WTC11 (cell line): Measurements from ENCODE around the gene CACNA1E. TPM values are rescaled to one million over a fixed set of nuclear protein-coding genes. Genes with fewer than 3 reads are reported as not detected.

Experiments
- ATAC-seq: fragments of 200-7000 bp; cut with Tn5 transposase; 2 replicates; pipeline ENCODE4 v1.10.0; 2021; ENCODE audit warnings: mild to moderate bottlenecking, moderate library complexity
- CTCF ChIA-PET: fragments of 300-600 bp; sonication (Branson Sonifier 250); formaldehyde crosslinking; loops from one replicate; lab custom pipeline; 2021; ENCODE audit warnings: antibody characterized with exemption; lab: Charles Lee
- POLR2A ChIA-PET: fragments of 350-600 bp; sonication (Branson Sonifier 250); formaldehyde crosslinking; loops from one replicate; lab custom pipeline; 2021; ENCODE audit warnings: antibody characterized with exemption; lab: Charles Lee
- DNase-seq: peaks from one replicate; pipeline ENCODE4 v3.0.0; 2021; ENCODE audit warnings: low spot score
- H3K27ac Mint-ChIP-seq: 2 replicates; pipeline ENCODE4 v1.8.0; 2021; ENCODE audit warnings: mixed read lengths
- H3K27me3 Mint-ChIP-seq: 2 replicates; pipeline ENCODE4 v1.8.0; 2021; ENCODE audit warnings: low read depth, mild to moderate bottlenecking, moderate library complexity, mixed read lengths
- H3K36me3 Mint-ChIP-seq: 2 replicates; pipeline ENCODE4 v1.8.0; 2021; ENCODE audit warnings: mixed read lengths
- H3K4me1 Mint-ChIP-seq: 2 replicates; pipeline ENCODE4 v1.8.0; 2022; ENCODE audit warnings: mixed read lengths
- H3K4me3 Mint-ChIP-seq: 2 replicates; pipeline ENCODE4 v1.8.0; 2021; ENCODE audit warnings: mild to moderate bottlenecking, moderate library complexity, mixed read lengths
- H3K9me3 Mint-ChIP-seq: 2 replicates; pipeline ENCODE4 v1.8.0; 2021; ENCODE audit warnings: mixed read lengths
- CBFB ChIP-seq: sonication (generic); formaldehyde crosslinking; IDR thresholded peaks from 2 replicates; pipeline ENCODE4 v1.8.1; 2022; ENCODE audit warnings: mild to moderate bottlenecking, low read depth, missing genetic modification reagents
- CREM ChIP-seq: sonication (generic); formaldehyde crosslinking; IDR thresholded peaks from 2 replicates; pipeline ENCODE4 v1.8.1; 2022; ENCODE audit warnings: mild to moderate bottlenecking, missing genetic modification reagents, moderate library complexity
- ESRRA ChIP-seq: sonication (generic); formaldehyde crosslinking; IDR thresholded peaks from 2 replicates; pipeline ENCODE4 v1.8.1; 2022; ENCODE audit warnings: mild to moderate bottlenecking, missing genetic modification reagents, borderline replicate concordance
- FOXK1 ChIP-seq: sonication (generic); formaldehyde crosslinking; IDR thresholded peaks from 2 replicates; pipeline ENCODE4 v1.8.0; 2022; ENCODE audit warnings: mild to moderate bottlenecking, moderate library complexity, missing genetic modification reagents
- JAZF1 ChIP-seq: fragments of 250-450 bp; sonication (Bioruptor Pico); IDR thresholded peaks from 2 replicates; pipeline ENCODE4 v1.9.0; 2021; ENCODE audit warnings: moderate library complexity, mild to moderate bottlenecking, inconsistent platforms
- NFYB ChIP-seq: sonication (generic); formaldehyde crosslinking; conservative IDR thresholded peaks from 2 replicates; pipeline ENCODE4 v1.8.0; 2022; ENCODE audit warnings: low read depth, missing genetic modification reagents
- OVOL2 ChIP-seq: fragments of 250-450 bp; sonication (Bioruptor Pico); IDR thresholded peaks from 2 replicates; pipeline ENCODE4 v1.9.0; 2021; ENCODE audit warnings: mild to moderate bottlenecking, borderline replicate concordance
- PRRX2 ChIP-seq: fragments of 250-450 bp; sonication (Bioruptor Pico); IDR thresholded peaks from 2 replicates; pipeline ENCODE4 v1.8.0; 2021; ENCODE audit warnings: mild to moderate bottlenecking
- SMAD4 ChIP-seq: sonication (generic); formaldehyde crosslinking; IDR thresholded peaks from 2 replicates; pipeline ENCODE4 v1.8.0; 2022; ENCODE audit warnings: mild to moderate bottlenecking, missing genetic modification reagents
- TEAD1 ChIP-seq: sonication (generic); formaldehyde crosslinking; IDR thresholded peaks from 2 replicates; pipeline ENCODE4 v1.8.0; 2022; ENCODE audit warnings: mild to moderate bottlenecking, missing genetic modification reagents
- ZBTB21 ChIP-seq: sonication (generic); formaldehyde crosslinking; IDR thresholded peaks from 2 replicates; pipeline ENCODE4 v1.8.1; 2023; ENCODE audit warnings: mild to moderate bottlenecking, missing genetic modification reagents, borderline replicate concordance
- ZNF416 ChIP-seq: fragments of 250-450 bp; sonication (Bioruptor Pico); IDR thresholded peaks from 2 replicates; pipeline ENCODE4 v1.9.0; 2021; ENCODE audit warnings: mild to moderate bottlenecking, inconsistent platforms
- total RNA-seq: library from RNA; stranded (reverse); gene quantifications from 3 replicates; pipeline ENCODE4 v1.2.3, GENCODE V29; 2021
- TF ChIP-seq, protein P1 (sequence below): sonication (generic); formaldehyde crosslinking; IDR thresholded peaks from 2 replicates; pipeline ENCODE4 v1.8.1; 2022; ENCODE audit warnings: low read depth, mild to moderate bottlenecking, moderate library complexity, missing genetic modification reagents, borderline replicate concordance
- TF ChIP-seq, protein P2 (sequence below): fragments of 250-450 bp; sonication (Bioruptor Pico); conservative IDR thresholded peaks from 2 replicates; pipeline ENCODE4 v1.9.0; 2021; ENCODE audit warnings: mild to moderate bottlenecking
- TF ChIP-seq, protein P3 (sequence below): sonication (generic); formaldehyde crosslinking; IDR thresholded peaks from 2 replicates; pipeline ENCODE4 v1.8.1; 2023; ENCODE audit warnings: mild to moderate bottlenecking, missing genetic modification reagents
- TF ChIP-seq, protein P4 (sequence below): fragments of 250-450 bp; sonication (Bioruptor Pico); IDR thresholded peaks from 2 replicates; pipeline ENCODE4 v1.9.0; 2021; ENCODE audit warnings: mild to moderate bottlenecking
- TF ChIP-seq, protein P5 (sequence below): sonication (generic); formaldehyde crosslinking; IDR thresholded peaks from 2 replicates; pipeline ENCODE4 v1.8.0; 2023; ENCODE audit warnings: mild to moderate bottlenecking, missing genetic modification reagents

The CACNA1E gene
- total RNA-seq, 1 experiment from 2014 or later: 0.63 TPM

DNA sequence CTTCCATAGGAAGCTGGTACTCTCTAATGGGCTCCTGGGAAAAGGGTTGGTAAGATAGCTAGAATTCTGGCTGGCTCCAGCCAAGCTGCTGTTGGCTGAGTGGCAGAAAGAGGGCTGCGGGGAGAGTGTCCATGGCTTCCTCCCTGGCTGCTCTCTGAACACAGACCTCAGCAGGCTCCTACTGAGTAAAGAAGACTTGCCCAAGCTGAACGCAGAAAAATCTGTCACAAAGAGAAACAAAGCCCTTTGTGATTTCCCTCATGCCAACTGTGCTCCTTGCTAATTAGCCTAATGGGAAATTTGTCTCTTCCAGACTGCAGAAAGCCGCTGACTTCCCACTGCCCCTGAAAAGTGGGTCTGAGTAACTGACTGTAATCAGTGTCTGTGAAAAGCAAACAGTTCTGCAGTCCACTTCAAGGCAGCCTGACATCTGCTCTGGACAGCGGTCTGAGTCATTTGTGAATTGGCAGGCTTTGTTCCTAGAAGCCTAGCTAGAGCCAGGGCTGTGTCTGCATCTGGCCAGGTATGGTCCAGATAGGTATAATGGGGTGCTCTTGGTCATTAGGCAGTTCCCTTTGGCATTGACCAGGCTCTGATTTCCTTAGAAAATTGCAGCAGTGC, 295.4 kb downstream of the CACNA1E start:
- no peaks in the 10 kb centered on the region; the same call in 1 of the 2 replicates for H3K27me3 Mint-ChIP-seq

DNA sequence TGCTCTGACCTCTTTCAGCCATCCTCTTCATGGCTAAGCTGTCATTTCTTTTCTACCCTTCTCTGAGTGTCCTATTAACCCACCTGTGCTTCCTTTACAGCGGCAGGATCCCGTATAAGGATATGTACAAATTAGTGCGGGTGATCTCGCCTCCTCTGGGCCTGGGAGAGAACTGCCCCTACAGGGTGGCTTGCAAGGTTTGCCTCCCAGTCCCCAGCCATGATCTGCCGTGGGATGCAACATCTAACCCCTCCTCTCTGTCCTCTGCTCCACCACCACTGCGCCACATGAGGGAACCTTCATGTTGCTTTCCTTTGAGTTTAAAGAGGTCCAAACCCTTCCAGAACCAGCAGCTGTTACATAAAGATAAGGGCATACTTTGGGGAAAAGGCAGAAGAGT, 296.0 kb downstream of the CACNA1E start:
- ChIA-PET CTCF (interaction anchor here (1.1 kb wide), 1 partner anchor 157 kb away, joined by 3 read pairs; no protein-coding TSS in a partner anchor), POLR2A (no interaction called here)
- no peak overlapping the region for H3K4me3 Mint-ChIP-seq
- H3K9me3 Mint-ChIP-seq: peaks cover 8% of the 10 kb centered on the region
- no peaks in the 10 kb centered on the region; the same call in 1 of the 2 replicates for H3K27me3 Mint-ChIP-seq
- ATAC-seq (peak; percentile 54), DNase-seq (no peak)
- no peaks in the 10 kb centered on the region for H3K36me3 Mint-ChIP-seq
- peaks cover 16% of the 10 kb centered on the region for H3K4me1 Mint-ChIP-seq
- H3K27ac Mint-ChIP-seq: 0 out of 2 replicates have a peak overlapping the region, but pooled peaks have one; percentile 29
- TF ChIP-seq CBFB (CRISPR knock-in tag) (no peak), JAZF1 (CRISPR knock-in tag) (no peak), CREM (CRISPR knock-in tag) (no peak), TEAD1 (CRISPR knock-in tag) (no peak), PRRX2 (no peak), NFYB (CRISPR knock-in tag) (no peak)
- TF ChIP-seq, protein P1, sequence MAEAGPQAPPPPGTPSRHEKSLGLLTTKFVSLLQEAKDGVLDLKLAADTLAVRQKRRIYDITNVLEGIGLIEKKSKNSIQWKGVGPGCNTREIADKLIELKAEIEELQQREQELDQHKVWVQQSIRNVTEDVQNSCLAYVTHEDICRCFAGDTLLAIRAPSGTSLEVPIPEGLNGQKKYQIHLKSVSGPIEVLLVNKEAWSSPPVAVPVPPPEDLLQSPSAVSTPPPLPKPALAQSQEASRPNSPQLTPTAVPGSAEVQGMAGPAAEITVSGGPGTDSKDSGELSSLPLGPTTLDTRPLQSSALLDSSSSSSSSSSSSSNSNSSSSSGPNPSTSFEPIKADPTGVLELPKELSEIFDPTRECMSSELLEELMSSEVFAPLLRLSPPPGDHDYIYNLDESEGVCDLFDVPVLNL (CRISPR knock-in tag): no peak
- TF ChIP-seq, protein P2, sequence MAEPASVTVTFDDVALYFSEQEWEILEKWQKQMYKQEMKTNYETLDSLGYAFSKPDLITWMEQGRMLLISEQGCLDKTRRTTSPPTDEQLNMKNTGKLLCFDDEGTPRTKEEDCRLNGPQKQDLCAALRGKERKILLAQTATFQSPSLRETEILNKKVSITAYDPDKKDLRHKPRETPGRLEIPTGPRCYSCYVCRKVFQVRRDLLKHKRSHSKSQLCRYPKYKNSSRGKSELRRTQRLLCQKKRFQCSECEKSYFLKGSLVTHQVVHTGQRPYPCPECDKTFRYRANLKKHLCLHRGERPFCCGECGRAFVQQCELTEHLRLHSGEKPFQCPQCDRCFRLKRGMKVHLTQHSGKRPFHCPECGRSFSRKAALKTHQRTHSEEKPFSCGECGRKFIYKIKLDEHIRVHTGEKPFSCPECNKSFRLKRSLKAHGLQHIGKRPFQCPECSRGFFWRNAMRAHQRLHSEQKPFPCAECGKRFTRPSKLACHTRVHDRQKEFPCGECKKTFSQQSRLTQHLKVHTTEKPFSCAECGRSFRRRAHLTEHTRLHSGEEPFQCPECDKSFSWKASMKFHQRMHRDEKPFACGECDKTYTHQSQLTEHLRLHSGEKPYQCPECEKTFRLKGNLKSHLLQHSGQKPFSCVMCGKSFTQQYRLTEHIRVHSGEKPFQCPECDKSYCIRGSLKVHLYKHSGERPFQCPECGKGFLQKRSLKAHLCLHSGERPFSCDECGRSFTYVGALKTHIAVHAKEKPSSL (CRISPR knock-in tag): no peak
- TF ChIP-seq, protein P3, sequence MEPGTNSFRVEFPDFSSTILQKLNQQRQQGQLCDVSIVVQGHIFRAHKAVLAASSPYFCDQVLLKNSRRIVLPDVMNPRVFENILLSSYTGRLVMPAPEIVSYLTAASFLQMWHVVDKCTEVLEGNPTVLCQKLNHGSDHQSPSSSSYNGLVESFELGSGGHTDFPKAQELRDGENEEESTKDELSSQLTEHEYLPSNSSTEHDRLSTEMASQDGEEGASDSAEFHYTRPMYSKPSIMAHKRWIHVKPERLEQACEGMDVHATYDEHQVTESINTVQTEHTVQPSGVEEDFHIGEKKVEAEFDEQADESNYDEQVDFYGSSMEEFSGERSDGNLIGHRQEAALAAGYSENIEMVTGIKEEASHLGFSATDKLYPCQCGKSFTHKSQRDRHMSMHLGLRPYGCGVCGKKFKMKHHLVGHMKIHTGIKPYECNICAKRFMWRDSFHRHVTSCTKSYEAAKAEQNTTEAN (CRISPR knock-in tag): no peak
- TF ChIP-seq, all 79 proteins: peak for 0

More for the DNA sequence above, 295.4 kb downstream of the CACNA1E start:
- CTCF ChIA-PET: interaction anchor here (0.7 to 1.1 kb wide), 2 partner anchors 158 to 333 kb away, joined by 3 read pairs; no protein-coding TSS in a partner anchor
- POLR2A ChIA-PET: no interaction called here
- DNase-seq (no peak), ATAC-seq (no peak)
- TF ChIP-seq, protein P4, sequence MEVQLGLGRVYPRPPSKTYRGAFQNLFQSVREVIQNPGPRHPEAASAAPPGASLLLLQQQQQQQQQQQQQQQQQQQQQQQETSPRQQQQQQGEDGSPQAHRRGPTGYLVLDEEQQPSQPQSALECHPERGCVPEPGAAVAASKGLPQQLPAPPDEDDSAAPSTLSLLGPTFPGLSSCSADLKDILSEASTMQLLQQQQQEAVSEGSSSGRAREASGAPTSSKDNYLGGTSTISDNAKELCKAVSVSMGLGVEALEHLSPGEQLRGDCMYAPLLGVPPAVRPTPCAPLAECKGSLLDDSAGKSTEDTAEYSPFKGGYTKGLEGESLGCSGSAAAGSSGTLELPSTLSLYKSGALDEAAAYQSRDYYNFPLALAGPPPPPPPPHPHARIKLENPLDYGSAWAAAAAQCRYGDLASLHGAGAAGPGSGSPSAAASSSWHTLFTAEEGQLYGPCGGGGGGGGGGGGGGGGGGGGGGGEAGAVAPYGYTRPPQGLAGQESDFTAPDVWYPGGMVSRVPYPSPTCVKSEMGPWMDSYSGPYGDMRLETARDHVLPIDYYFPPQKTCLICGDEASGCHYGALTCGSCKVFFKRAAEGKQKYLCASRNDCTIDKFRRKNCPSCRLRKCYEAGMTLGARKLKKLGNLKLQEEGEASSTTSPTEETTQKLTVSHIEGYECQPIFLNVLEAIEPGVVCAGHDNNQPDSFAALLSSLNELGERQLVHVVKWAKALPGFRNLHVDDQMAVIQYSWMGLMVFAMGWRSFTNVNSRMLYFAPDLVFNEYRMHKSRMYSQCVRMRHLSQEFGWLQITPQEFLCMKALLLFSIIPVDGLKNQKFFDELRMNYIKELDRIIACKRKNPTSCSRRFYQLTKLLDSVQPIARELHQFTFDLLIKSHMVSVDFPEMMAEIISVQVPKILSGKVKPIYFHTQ (CRISPR knock-in tag): no peak
- H3K9me3 Mint-ChIP-seq: peaks cover 8% of the 10 kb centered on the region
- H3K4me3 Mint-ChIP-seq: no peak overlapping the region
- H3K36me3 Mint-ChIP-seq: no peaks in the 10 kb centered on the region
- no peak overlapping the region for H3K27ac Mint-ChIP-seq
- H3K4me1 Mint-ChIP-seq: peaks cover 10% of the 10 kb centered on the region

DNA sequence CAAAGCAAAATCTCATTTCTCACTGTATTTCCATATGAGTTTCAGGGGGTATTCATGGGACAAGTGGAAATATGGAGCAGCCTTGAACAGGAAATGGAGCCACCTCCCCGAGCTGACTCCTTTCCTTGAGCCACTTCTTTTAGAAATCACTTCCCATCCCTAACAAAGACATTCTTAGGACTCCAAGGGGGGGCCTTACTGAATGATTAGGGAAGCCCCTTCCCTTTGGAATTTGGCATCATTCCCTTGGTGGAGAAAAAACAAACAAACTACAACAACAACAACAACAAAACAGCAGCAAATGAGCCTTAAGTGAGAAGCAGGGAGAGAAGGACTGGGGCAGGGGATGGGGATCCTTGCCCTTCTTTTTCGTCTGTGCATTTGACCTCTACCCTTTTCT, 299.9 kb downstream of the CACNA1E start:
- Mint-ChIP-seq H3K9me3 (peaks cover 15% of the 10 kb centered on the region), H3K27me3 (no peaks in the 10 kb centered on the region; the same call in 1 of the 2 replicates), H3K27ac (peak overlapping the region; percentile 57; the same call in 1 of the 2 replicates), H3K4me3 (no peak overlapping the region), H3K36me3 (no peaks in the 10 kb centered on the region), H3K4me1 (peaks cover 20% of the 10 kb centered on the region)
- POLR2A ChIA-PET: no interaction called here
- peak; percentile 59 for ATAC-seq
- CTCF ChIA-PET: interaction anchor here (1.0 to 1.2 kb wide), 2 partner anchors 136 to 154 kb away, joined by 4 to 5 read pairs; no protein-coding TSS in a partner anchor
- no peak for DNase-seq
- TF ChIP-seq, protein P4 (CRISPR knock-in tag): no peak
- TF ChIP-seq TEAD1 (CRISPR knock-in tag) (no peak), ZNF416 (CRISPR knock-in tag) (no peak), ZBTB21 (CRISPR knock-in tag) (no peak), ESRRA (CRISPR knock-in tag) (no peak), FOXK1 (CRISPR knock-in tag) (no peak), SMAD4 (no peak), OVOL2 (CRISPR knock-in tag) (no peak)
- TF ChIP-seq, protein P5, sequence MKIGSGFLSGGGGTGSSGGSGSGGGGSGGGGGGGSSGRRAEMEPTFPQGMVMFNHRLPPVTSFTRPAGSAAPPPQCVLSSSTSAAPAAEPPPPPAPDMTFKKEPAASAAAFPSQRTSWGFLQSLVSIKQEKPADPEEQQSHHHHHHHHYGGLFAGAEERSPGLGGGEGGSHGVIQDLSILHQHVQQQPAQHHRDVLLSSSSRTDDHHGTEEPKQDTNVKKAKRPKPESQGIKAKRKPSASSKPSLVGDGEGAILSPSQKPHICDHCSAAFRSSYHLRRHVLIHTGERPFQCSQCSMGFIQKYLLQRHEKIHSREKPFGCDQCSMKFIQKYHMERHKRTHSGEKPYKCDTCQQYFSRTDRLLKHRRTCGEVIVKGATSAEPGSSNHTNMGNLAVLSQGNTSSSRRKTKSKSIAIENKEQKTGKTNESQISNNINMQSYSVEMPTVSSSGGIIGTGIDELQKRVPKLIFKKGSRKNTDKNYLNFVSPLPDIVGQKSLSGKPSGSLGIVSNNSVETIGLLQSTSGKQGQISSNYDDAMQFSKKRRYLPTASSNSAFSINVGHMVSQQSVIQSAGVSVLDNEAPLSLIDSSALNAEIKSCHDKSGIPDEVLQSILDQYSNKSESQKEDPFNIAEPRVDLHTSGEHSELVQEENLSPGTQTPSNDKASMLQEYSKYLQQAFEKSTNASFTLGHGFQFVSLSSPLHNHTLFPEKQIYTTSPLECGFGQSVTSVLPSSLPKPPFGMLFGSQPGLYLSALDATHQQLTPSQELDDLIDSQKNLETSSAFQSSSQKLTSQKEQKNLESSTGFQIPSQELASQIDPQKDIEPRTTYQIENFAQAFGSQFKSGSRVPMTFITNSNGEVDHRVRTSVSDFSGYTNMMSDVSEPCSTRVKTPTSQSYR: no peak
